ENCODE results near the gene PDE6A.

- TF ChIP-seq CTCF (IDR thresholded peaks at IDR 0.05; ENCODE audit: poor library complexity) (no peak), EZH2phosphoT487 (IDR thresholded peaks at IDR 0.05; ENCODE audit: low read depth, severe bottlenecking, unreplicated experiment) (no peak)
Observed at GRCh38 chr5:149921597-149921996, 23.0 kb downstream of the PDE6A start.

Measured in hepatocyte (in vitro differentiated cells).